Brain pericyte (primary cell): ENCODE measurements around the gene EIF3D.
A peak's percentile ranks its signal among the peaks of the same experiment; 100 is the strongest.

Source experiments
- DNase-seq: peaks from one replicate; pipeline ENCODE4 v3.0.0-alpha.2; 2012; ENCODE audit warnings: low read depth, low spot score

Gene EIF3D

GRCh38 chr22:36528795-36529751 is at the start of gene EIF3D:
Gene EIF3D, minus strand, starts transcription at chr22:36529166. Its CDS starts 3,045 bp downstream, at chr22:36526121.
- DNase-seq = peak; percentile 99

DNA sequence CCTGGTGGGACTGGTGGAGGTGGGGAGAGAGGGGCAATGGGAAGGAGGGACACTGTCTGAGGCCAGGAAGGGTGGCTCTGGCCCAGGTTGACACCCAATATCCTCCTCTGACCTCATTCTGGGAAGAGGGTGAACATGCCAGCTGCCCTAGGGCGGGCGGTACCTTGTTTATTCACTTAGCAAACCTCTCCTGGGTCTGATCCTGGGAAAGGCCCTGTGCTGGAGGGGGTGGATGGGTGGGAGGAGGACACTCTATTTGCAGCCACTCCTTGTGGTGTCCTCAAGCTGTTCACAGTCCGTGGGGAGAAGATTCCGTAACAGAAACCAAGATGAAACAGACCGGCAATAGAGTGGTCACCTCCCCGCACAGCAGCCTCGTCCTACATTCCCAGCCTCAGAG is 49.7 kb upstream of the EIF3D start:
- DNase-seq = no peak

DNA sequence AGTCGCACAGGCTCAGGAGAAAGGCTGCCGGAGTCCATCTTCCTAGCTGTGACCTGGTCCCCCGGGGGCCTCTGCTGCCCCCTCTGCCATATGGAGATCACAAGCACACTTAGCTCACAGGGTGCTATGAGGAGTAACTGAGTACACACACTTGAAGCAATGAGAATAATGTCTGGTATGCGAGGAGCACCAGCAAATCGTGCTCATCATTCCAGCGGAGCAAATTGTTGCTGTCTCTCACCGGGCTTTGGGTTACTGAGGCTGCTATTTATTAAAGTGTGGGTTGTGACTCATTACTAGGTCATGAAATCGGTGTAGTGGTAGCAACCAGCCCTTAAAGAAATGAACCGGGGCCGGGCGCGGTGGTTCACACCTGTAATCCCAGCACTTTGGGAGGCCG is 48.1 kb upstream of the EIF3D start:
- no peak for DNase-seq

DNA sequence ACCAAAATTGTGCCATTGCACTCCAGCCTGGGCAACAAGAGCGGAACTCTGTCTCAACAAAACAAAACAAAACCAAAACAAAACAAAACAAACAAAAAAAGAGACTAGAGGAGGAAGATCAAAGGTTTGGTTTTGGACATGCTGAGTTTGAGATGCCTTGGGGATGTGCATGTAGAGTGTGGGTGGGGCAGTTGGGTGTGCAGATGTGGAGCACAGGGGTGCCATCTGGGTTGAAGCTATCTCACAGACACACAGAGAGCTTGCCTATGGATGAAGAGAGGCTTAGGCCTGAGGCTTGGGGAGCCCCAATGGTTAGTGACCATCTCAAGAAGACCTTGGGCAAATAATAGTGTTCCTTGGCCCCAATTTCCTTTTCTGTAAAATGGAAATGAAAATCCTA is 45.8 kb upstream of the EIF3D start:
- DNase-seq = no peak

GRCh38 chr22:36573815-36574363 is 44.9 kb upstream of the EIF3D start:
- DNase-seq = no peak

GRCh38 chr22:36571991-36572390 is 43.0 kb upstream of the EIF3D start:
- DNase-seq = no peak

GRCh38 chr22:36569999-36570398 is 41.0 kb upstream of the EIF3D start:
- DNase-seq = no peak

- no peak for DNase-seq
Measured at GRCh38 chr22:36568846-36569245, 39.9 kb upstream of the EIF3D start.

DNA sequence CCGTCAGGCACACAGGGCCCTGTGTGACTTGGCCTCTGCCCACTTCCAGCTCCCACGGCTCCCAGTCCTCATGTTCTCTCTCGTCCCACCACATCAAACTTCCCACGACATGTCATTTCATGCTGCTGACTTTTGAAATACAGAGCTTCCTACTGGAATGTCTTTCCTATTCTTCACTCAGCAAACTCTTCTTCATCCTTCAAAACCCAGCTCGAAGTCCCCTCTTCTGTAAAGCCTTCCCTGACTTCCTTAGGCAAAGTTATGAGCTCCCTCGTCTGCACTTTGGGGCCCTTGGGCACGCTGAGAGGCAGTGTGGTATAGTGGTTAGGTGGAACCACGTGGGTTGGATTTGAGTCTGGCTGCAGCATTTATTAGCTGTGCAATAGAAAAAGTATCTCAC is 37.8 kb upstream of the EIF3D start:
- no peak for DNase-seq

DNA sequence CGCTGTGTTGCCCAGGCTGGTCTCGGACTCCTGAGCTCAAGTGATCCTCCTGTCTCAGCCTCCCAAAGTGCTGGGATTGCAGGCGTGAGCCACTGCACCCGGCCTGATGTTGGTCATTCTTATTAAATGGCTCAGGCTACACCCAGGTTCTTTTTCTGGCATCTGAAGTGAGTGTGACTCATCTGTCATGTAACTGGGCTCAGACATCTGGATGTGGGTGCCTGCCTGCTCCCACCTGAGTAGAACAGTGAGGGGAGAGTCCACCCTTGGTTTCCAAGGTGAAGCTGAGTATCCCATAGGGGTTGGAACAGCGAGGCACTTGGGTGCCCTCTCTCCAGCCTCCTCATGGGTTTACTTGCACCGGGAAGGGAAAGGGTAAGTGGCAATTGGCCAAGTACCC is 36.7 kb upstream of the EIF3D start:
- no peak for DNase-seq

- no peak for DNase-seq
Measured at GRCh38 chr22:36565159-36565507, 36.2 kb upstream of the EIF3D start.

- DNase-seq = no peak
Measured at GRCh38 chr22:36564422-36565158, 35.6 kb upstream of the EIF3D start.

DNA sequence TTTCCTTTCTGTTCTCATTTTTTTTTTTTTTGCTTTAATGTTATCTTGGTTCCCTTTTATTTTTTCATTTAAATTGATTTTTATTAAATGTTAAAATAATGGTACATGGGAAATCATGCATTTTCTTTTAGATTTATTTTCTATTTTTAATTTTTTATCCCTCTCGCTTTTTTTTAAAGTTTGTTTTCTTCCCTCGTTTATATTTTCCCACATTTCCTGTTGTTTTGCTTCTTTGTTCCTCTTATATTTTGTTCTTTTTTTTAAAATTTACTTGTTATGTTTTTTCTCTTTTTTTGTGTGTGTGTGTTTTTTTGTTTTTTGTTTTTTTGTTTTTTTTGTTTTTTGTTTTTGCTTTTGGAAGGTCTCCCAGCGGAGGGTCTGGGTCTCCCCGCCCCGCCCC is 34.9 kb upstream of the EIF3D start:
- no peak for DNase-seq

- no peak for DNase-seq
Measured at GRCh38 chr22:36563444-36563843, 34.5 kb upstream of the EIF3D start.

- DNase-seq = no peak
Measured at GRCh38 chr22:36563001-36563400, 34.0 kb upstream of the EIF3D start.

GRCh38 chr22:36562261-36562835 is 33.4 kb upstream of the EIF3D start:
- DNase-seq = no peak

DNA sequence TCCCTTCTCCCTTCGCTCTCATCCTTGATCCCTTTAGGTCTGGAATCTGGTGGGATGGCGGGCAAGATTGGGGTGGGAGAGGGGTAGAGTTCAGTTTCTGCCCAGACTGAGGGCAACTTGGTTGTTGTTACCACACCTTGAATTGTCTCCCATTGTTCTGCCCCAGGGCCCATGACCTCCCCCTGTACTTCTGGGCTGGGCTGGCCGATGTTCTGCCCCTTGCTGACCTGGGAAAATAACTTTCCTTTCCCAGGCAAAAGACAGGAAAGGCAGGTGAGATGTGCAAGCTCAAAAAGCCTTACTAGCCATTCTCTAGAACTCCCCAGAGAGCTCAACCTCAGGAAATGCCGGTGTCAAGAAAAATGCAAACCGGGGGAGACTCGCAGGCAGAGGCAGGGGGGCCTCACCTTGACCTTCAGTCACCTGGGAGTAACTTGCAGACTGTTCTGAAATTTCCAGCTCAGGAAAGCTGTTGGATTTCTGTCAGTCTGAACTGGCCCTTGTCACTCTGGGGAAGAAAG is 32.4 kb upstream of the EIF3D start:
- DNase-seq = no peak

GRCh38 chr22:36560001-36560400 is 31.0 kb upstream of the EIF3D start:
- DNase-seq = no peak

DNA sequence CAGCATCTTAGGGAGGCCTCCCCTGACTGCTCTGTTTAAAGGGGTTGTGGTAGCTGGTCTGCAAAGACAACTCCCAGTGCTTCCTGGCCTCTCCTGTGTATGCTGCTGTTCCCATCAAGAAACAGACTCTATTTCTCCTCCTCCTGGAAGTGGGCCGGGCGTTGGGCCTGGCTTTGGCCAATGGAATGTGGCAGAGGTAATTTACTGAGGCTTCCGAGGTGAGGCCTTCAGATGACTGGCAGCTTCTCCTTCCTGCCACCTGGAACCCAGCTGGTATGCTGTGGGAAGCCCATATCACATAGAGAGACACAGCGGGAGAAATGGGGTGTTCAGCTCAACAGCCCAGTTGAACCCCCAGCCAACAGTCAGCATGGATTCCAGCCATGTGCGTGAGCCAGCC is 25.1 kb upstream of the EIF3D start:
- no peak for DNase-seq

- DNase-seq = no peak
Measured at GRCh38 chr22:36552289-36552688, 23.3 kb upstream of the EIF3D start.

GRCh38 chr22:36550701-36551495 is 21.9 kb upstream of the EIF3D start:
- no peak for DNase-seq
